Hepatocyte (in vitro differentiated cells): ENCODE measurements around the gene EEF2K. TPM values are rescaled to one million over a fixed set of nuclear protein-coding genes. Genes with fewer than 3 reads are reported as not detected.
A peak's percentile ranks its signal among the peaks of the same experiment; 100 is the strongest.

ENCODE experiments used
- DNase-seq: peaks from one replicate; pipeline ENCODE4 v3.0.0-alpha.2; 2016; ENCODE audit warnings: low spot score
- H2AFZ ChIP-seq: fragments of 200-600 bp; sonication (generic); 2 replicates; pipeline ENCODE4 v1.6.0; 2016; ENCODE audit warnings: antibody characterized with exemption, mild to moderate bottlenecking
- H3K27ac ChIP-seq: fragments of 200-600 bp; sonication (generic); 2 replicates; pipeline ENCODE4 v1.5.1; 2016; ENCODE audit warnings: mild to moderate bottlenecking
- H3K27me3 ChIP-seq: fragments of 200-600 bp; sonication (generic); 2 replicates; pipeline ENCODE4 v1.6.1; 2016
- H3K36me3 ChIP-seq: fragments of 200-600 bp; sonication (generic); replicated peaks from 2 replicates; pipeline ENCODE4 v1.5.1; 2016; ENCODE audit warnings: low read depth; ENCODE audit not compliant: insufficient read depth
- H3K4me1 ChIP-seq: fragments of 200-600 bp; sonication (generic); 2 replicates; pipeline ENCODE4 v1.5.1; 2016; ENCODE audit warnings: mild to moderate bottlenecking, moderate library complexity; ENCODE audit not compliant: insufficient read depth
- H3K4me2 ChIP-seq: fragments of 200-600 bp; sonication (generic); 2 replicates; pipeline ENCODE4 v1.6.0; 2016
- H3K4me3 ChIP-seq: fragments of 200-600 bp; sonication (generic); 2 replicates; pipeline ENCODE4 v1.5.1; 2016; ENCODE audit warnings: mild to moderate bottlenecking
- H3K79me2 ChIP-seq: fragments of 200-600 bp; sonication (generic); 2 replicates; pipeline ENCODE4 v1.6.0; 2017; ENCODE audit warnings: mild to moderate bottlenecking
- H3K9me2 ChIP-seq: fragments of 200-600 bp; sonication (generic); replicated peaks from 2 replicates; pipeline ENCODE4 v1.6.0; 2017; ENCODE audit warnings: mild to moderate bottlenecking; ENCODE audit not compliant: insufficient read depth
- H3K9me3 ChIP-seq: fragments of 200-600 bp; sonication (generic); 2 replicates; pipeline ENCODE4 v1.5.1; 2016; ENCODE audit warnings: low read depth, mild to moderate bottlenecking
- H4K20me1 ChIP-seq: fragments of 200-600 bp; sonication (generic); 2 replicates; pipeline ENCODE4 v1.6.0; 2016; ENCODE audit warnings: mild to moderate bottlenecking; ENCODE audit not compliant: insufficient read depth, poor library complexity, severe bottlenecking
- EZH2 ChIP-seq: fragments of 200-600 bp; sonication (generic); IDR thresholded peaks from 2 replicates; pipeline ENCODE4 v1.6.1; 2016; ENCODE audit warnings: antibody characterized with exemption, mild to moderate bottlenecking, borderline replicate concordance
- EZH2phosphoT487 ChIP-seq: fragments of 200-600 bp; sonication (generic); IDR thresholded peaks from one replicate; pipeline ENCODE4 v1.6.1; 2018; ENCODE audit warnings: antibody characterized with exemption, mild to moderate bottlenecking, low read depth, moderate library complexity; ENCODE audit not compliant: unreplicated experiment, severe bottlenecking
- WGBS: methylation state at CpG from one replicate; pipeline ENCODE4 v1.1.6; 2016; ENCODE audit warnings: low lambda C conversion rate; ENCODE audit errors: missing lambda C conversion rate; 5-methylcytosine and 5-hydroxymethylcytosine counted together
- polyA plus RNA-seq: library from polyadenylated mRNA; unstranded; fragments of >200 nt; fragmentation: Nextera tagmentation; extraction: Ambion mirVana; gene quantifications from 2 replicates; pipeline ENCODE4 v1.2.1, GENCODE V29; 2016
- total RNA-seq: library from RNA; depleted of rRNA; stranded (reverse); fragments of >200 nt; gene quantifications from 2 replicates; pipeline ENCODE4 v1.2.3, GENCODE V29; 2014
- TF ChIP-seq, protein P1 (sequence below): fragments of 200-600 bp; sonication (generic); IDR thresholded peaks from 2 replicates; pipeline ENCODE4 v1.5.1; 2016; ENCODE audit warnings: antibody characterized with exemption, mild to moderate bottlenecking; ENCODE audit not compliant: poor library complexity

Gene EEF2K
- total and polyA plus RNA-seq, 2 experiments from 2014 or later = 7.9 to 15.1 TPM

DNA sequence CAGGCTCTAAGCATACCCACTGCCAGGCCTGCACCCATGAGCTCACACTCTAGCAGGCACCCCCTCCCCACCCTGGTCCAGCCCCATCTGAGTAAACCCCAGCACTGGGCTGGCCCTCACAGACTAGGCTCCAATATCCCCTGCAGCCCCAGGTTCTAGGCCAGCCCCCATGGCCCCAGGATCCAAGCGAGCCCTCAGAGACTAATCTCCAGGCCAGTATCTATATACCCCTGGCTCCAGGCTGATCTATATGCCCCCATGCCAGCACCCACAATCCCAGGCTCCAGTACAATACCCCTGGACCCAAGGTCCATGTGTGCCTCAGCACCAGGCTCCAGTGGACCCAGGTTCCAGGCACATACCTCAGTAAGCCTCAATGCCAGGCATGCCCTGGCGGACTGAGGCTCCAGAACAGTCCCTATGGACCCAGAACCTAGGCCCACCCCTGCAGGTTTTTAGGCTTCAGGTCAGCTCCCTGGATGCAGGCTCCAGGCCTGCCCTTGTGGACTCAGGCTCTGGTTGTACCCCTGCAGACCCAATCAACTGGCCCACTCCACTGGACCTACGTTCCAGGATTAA lies 129.7 kb downstream of the EEF2K start:
- no peaks in the 10 kb centered on the region for H4K20me1 ChIP-seq

DNA sequence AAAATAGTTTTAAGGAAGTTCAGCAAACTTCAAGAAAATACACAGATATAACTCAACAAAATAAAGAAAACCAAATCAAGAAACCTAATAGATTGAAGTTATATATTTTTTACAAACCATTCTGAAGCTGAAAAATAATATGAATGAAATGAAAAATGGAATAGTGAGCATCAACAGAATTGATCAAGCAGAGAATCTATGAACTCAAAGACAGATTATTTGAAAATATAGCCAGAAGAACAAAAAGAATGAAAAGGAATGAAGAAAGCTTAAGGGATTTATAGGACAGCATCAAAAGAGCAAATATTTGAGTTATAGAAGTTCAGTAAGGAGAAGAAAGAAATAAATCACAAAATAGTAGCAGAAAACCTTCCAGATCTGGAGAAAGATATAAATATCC lies 130.5 kb downstream of the EEF2K start:
- no peaks in the 10 kb centered on the region for H3K4me1 ChIP-seq
- no peak for TF ChIP-seq EZH2phosphoT487
- TF ChIP-seq, protein P1, sequence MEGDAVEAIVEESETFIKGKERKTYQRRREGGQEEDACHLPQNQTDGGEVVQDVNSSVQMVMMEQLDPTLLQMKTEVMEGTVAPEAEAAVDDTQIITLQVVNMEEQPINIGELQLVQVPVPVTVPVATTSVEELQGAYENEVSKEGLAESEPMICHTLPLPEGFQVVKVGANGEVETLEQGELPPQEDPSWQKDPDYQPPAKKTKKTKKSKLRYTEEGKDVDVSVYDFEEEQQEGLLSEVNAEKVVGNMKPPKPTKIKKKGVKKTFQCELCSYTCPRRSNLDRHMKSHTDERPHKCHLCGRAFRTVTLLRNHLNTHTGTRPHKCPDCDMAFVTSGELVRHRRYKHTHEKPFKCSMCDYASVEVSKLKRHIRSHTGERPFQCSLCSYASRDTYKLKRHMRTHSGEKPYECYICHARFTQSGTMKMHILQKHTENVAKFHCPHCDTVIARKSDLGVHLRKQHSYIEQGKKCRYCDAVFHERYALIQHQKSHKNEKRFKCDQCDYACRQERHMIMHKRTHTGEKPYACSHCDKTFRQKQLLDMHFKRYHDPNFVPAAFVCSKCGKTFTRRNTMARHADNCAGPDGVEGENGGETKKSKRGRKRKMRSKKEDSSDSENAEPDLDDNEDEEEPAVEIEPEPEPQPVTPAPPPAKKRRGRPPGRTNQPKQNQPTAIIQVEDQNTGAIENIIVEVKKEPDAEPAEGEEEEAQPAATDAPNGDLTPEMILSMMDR = no peak
- no peak for TF ChIP-seq EZH2
- H4K20me1 ChIP-seq = no peaks in the 10 kb centered on the region
- no peaks in the 10 kb centered on the region for H3K9me2 ChIP-seq
- peak overlapping the region; percentile 3 for H3K4me3 ChIP-seq
- H3K4me2 ChIP-seq = no peak overlapping the region
- H3K36me3 ChIP-seq = no peaks in the 10 kb centered on the region
- peaks cover 24% of the 10 kb centered on the region for H3K9me3 ChIP-seq
- DNase-seq = no peak
- no peak overlapping the region for H2AFZ ChIP-seq
- H3K79me2 ChIP-seq = peaks cover 4% of the 10 kb centered on the region
- no peak overlapping the region for H3K27ac ChIP-seq
- no peaks in the 10 kb centered on the region for H3K27me3 ChIP-seq

More for the DNA sequence above, 129.7 kb downstream of the EEF2K start:
- Histone ChIP-seq H3K9me3 (peaks cover 17% of the 10 kb centered on the region), H3K36me3 (no peaks in the 10 kb centered on the region), H3K27me3 (no peaks in the 10 kb centered on the region), H3K4me1 (no peaks in the 10 kb centered on the region), H3K4me2 (no peak overlapping the region), H3K79me2 (peaks cover 4% of the 10 kb centered on the region), H3K4me3 (no peak overlapping the region), H2AFZ (no peak overlapping the region), H3K9me2 (no peaks in the 10 kb centered on the region), H3K27ac (no peak overlapping the region)
- TF ChIP-seq, protein P1 = no peak
- no peak for TF ChIP-seq EZH2phosphoT487
- no peak for TF ChIP-seq EZH2
- no peak for DNase-seq
- WGBS = 98% methylated on average over 3 of the region's 3 CpGs

DNA sequence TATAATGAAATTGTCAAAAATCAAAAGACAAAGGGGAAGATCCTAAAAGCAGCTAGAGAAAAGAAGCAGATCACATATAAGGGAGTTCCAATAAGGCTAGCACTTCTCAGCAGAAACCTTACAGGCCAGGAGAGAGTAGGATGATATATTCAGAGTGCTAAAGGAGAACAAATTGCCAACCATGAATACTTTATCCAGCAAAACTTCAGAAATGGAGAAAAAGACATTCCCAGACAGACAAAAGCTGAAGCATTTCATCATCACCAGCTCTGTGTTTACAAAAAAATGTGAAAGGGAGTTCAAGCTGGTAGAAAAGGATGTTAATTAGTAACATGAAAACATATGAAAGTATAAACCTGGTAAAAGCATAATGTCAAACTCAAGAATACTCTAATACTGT lies 131.0 kb downstream of the EEF2K start:
- no peak overlapping the region for H3K27ac ChIP-seq
- H4K20me1 ChIP-seq = no peaks in the 10 kb centered on the region
- TF ChIP-seq, protein P1 = no peak
- TF ChIP-seq EZH2 = no peak
- no peak for TF ChIP-seq EZH2phosphoT487
- no peak overlapping the region for H2AFZ ChIP-seq
- no peaks in the 10 kb centered on the region for H3K4me1 ChIP-seq
- peaks cover 4% of the 10 kb centered on the region for H3K79me2 ChIP-seq
- no peaks in the 10 kb centered on the region for H3K27me3 ChIP-seq
- H3K36me3 ChIP-seq = no peaks in the 10 kb centered on the region
- no peak overlapping the region for H3K4me3 ChIP-seq
- H3K9me3 ChIP-seq = peaks cover 26% of the 10 kb centered on the region
- H3K9me2 ChIP-seq = no peaks in the 10 kb centered on the region
- no peak for DNase-seq
- H3K4me2 ChIP-seq = no peak overlapping the region
